HTR-8/SVneo (cell line): ENCODE results near the gene POFUT1.
"Not testable (repeated sequence)": the region's sequence is repeated elsewhere in the genome, so short reads cannot be mapped to it uniquely, and the experiment has no call there.

Experiments
- DNase-seq: peaks from one replicate; pipeline ENCODE4 v3.0.0; 2011; ENCODE audit warnings: low spot score, mixed read lengths; ENCODE audit not compliant: insufficient read length
- FAIRE-seq: peaks from 2 replicates; lab custom pipeline; 2011; peaks lifted over from hg19 to GRCh38; lab: Jason Lieb, UNC

POFUT1 gene

DNA sequence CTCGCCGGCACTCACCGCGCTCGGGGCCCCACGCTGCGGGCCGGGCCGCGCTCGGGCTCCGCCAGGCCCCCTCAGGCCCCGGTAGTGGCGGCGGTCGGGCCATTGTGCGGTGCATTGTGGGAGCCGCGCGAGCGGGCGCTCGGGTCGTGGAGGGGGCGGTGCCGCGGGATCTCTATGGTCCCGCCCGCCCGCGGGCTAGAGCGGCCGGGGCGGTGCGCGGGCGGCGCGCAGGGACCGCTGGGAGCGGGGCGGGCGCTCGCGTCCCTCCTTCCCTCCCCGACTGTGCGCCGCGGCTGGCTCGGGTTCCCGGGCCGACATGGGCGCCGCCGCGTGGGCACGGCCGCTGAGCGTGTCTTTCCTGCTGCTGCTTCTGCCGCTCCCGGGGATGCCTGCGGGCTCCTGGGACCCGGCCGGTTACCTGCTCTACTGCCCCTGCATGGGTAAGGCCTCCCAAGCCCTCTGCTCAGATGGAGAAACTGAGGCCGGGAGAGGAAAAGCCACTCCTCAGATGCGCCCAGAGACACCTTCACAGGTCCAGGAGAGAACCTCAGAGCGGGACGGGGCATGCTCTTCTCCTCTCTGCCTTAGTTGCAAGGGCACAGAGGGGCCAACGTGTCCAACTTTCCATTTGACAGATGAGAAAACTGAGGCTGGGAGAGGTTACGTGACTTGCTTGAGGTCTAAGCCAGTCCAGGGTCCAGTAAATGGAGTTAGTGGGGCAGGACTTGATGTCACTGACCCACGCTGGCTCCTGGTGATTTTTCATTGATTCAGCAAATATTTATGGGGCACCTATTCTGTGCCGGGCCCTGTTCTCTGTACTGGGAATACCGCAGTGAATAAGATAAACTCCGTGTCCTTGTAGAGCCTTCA lies at the start of gene POFUT1, which contains the start of gene PLAGL2:
Gene POFUT1, plus strand, starts transcription at position 255 of the 873 bp plus-strand sequence. Its CDS starts 62 bp downstream, at position 317.
Gene PLAGL2, minus strand, starts transcription at position 118 of the 873 bp plus-strand sequence. CDS start 5,565 bp downstream, outside the sequence.
- peak; percentile 96 for DNase-seq
- no peak for FAIRE-seq

GRCh38 chr20:32158351-32158750 lies 49.3 kb upstream of the POFUT1 start:
- DNase-seq (no peak), FAIRE-seq (no peak)

DNA sequence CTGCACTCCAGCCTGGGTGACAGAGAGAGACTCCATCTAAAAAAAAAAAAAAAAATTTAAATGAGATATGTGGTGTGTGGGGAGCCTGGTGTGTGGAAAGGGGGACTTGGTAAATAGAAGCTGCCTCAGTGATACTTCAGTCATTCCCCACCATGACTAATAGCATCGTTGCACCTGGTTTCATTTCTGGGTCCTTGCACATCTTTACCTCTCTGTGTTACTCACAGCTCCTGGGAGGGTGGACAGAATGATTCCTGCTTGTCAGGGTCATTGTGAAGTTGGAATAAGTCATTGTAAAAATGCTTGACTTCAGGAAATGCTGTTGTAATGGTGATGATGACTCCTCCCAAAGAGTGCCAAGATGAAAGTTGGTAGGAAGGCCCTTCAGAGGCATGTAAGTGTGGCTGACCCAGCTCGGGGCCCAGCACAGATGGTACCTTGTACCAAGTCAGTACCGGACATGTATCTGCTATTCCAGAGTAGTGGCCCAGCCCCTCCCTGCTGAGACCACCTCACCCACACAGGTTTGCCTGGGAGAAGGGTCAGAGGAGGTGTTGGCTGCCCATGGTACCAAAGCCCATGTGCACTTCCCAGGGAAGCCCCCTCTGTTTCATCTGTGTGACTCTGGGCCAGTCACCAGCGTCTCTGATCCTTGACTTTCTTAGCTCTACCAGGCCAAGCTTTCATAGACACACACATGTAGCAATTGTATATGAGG lies 48.6 kb upstream of the POFUT1 start:
- FAIRE-seq = peak; percentile 26

GRCh38 chr20:32159766-32160221 lies 47.9 kb upstream of the POFUT1 start:
- DNase-seq (no peak), FAIRE-seq (no peak)

More for the DNA sequence above, 48.6 kb upstream of the POFUT1 start:
- no peak for DNase-seq

GRCh38 chr20:32160341-32160740 lies 47.3 kb upstream of the POFUT1 start:
- no peak for FAIRE-seq

GRCh38 chr20:32162351-32162750 lies 45.3 kb upstream of the POFUT1 start:
- no peak for DNase-seq
- no peak for FAIRE-seq

More at GRCh38 chr20:32160341-32160740, 47.3 kb upstream of the POFUT1 start:
- DNase-seq = no peak

DNA sequence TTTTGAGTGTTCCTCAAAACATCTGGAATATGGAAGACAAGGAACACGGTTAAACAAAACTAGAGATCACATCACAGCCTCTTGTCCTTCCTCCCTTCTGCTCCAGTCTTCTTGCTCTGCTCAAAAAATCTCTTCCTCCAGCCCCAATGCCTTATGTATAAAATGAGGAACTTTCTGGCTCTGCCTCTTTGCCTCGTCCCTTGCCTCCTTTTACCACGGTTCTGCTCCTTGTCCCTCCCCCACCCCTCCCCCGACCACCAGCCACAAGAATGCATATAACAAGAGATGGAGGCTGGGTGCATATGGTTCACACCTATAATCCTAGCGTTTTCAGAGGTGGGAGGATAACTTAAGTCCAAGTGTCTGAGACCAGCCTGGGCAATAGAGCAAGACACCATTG lies 43.7 kb upstream of the POFUT1 start:
- FAIRE-seq = no peak
- no peak for DNase-seq

DNA sequence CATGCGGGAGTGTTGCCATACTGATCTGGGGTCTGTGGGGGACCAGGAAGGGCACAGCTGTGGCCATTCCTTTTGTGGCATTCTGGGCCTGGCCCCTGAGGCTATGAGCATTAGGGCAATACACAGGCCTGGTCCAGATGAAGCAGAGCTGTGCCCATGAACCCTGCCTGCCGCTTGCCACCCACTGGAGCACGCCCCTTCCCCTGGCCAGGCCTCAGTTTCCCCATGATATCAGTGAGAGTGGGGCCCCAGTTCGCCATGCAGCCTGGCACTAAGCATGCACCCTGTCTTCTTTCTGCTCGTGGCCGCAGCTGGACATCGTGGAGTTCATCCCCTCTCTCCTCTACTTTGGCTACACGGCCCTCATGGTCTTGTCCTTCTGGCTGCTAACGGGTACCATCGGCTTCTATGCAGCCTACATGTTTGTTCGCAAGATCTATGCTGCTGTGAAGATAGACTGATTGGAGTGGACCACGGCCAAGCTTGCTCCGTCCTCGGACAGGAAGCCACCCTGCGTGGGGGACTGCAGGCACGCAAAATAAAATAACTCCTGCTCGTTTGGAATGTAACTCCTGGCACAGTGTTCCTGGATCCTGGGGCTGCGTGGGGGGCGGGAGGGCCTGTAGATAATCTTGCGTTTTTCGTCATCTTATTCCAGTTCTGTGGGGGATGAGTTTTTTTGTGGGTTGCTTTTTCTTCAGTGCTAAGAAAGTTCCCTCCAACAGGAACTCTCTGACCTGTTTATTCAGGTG lies 42.5 kb upstream of the POFUT1 start:
- DNase-seq (no peak), FAIRE-seq (no peak)

- FAIRE-seq (no peak), DNase-seq (no peak)
Observed at GRCh38 chr20:32165836-32166545, 41.7 kb upstream of the POFUT1 start.

DNA sequence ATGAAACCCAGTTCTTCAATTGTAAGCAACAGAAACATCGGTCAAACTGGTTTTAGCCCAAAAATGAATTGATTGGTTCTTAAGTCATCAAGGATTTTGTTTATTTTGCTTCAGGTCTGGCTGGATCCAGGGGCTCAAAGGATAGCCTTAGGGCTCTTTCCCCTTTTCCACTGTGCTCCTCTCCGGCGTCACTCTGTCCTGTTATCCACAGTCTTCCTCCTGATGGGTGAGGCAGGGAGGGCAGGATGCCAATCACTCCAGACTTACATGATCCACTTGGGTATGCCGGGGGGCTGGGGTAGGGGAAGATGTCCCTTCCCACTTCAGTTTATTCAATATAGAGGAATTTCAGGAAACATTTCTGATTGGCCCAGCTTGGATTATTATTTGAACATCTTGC lies 40.1 kb upstream of the POFUT1 start:
- DNase-seq (no peak), FAIRE-seq (no peak)

DNA sequence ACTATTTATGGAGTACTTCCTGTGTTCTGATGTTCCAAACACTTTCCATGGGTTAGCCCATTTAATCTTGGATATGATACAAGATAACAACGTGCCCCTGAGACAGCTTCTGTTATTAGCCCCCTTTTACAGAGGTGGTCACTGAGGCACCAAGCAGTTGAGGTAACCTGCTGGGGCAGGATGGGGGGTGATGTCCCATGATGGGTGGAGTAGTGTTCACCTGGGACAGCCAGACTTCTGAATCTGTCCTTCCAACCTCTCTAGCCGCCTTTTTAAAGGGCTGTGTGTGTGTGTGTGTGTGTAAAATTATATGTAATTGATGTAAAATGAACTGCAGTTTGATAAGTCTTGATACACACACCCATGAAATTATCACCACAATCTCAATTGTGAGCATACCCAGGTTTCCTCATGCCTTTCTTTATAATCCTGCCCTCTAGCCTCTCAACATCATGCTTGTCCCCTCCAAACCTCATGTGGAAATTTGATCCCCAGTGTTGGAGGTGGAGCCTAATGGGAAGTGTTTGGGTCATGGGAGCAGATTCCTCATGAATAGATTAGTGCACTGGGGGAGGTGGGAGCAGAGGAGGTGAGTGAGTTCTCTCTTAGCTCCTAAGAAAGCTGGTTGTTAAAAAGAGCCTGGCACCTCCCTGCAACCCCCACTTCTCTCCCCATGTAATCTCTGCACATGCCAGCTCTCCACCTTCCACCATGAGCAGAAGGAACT lies 39.3 kb upstream of the POFUT1 start:
- FAIRE-seq (no peak), DNase-seq (peak; percentile 27)

GRCh38 chr20:32177696-32178095 lies 30.0 kb upstream of the POFUT1 start:
- FAIRE-seq, DNase-seq: not testable (repeated sequence)

DNA sequence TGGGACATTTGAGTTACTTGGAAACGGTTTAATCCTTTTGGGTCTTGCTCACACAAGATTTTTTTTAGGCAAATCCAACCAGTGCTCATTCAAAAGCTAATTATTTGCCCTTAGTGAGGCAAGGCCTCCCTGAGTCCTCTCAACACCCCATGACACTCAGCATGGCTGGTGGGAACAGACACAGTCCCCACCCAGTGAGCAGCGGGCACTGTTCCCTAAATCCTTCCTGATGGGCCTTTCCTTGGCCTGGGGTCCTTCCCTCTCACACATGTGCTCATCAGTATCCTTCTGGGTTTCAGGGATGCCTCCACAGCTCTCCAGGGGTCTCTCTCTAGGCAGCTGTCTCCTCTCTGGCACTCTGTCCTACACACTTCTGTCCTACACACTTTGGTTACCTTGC lies 28.2 kb upstream of the POFUT1 start:
- no peak for DNase-seq
- no peak for FAIRE-seq

DNA sequence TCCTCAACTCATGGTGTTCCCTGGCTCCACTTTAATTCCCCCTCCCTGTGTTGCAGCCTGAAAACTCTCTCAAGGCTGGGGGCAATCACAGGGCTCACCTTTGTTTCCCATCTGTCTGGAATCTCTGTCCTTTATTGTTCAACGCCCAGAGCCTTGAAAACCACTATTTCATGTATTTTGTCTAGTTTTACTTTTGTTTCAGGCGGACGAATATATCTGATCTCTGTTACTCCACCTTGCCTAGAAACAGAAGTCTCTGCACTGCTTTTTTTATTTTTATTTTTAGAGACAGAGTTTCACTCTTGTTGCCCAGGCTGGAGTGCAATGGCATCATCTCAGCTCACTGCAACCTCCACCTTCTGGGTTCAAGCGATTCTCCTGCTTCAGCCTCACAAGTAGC lies 27.7 kb upstream of the POFUT1 start:
- DNase-seq = no peak
- FAIRE-seq = no peak

GRCh38 chr20:32181606-32182005 lies 26.1 kb upstream of the POFUT1 start:
- no peak for FAIRE-seq
- no peak for DNase-seq

DNA sequence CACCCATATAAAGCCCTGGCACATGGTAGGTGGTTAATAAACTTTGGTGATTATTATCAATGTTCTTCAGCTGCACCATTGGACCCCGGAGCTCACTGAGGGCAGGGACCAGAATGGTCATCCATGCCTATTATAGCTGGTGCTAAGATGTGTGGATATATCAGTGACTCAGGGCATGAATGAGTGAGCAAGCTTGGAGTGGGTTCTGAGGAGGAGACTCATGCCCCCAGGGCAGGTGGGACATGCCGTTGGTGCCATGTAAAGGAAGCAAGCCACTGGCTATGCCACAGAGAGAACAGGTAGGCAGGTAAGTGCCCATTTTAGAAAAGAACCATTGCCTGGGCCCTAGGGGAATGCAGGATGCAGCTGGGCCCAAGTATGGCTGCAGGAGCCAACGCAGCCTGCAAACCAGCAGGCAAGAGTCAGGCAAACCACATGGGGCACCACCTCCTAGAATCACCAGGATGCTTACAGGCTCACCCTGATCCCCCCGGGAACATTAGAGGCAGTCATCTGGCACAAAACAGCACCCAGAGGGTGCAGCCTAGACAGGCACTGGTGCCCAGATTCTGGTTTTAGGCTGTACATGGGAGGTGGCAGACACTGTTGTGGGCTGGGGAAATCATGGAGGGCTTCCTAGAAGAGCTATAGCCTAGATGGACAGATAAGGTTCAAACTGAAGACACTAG lies 23.6 kb upstream of the POFUT1 start:
- DNase-seq = no peak
- FAIRE-seq = no peak

DNA sequence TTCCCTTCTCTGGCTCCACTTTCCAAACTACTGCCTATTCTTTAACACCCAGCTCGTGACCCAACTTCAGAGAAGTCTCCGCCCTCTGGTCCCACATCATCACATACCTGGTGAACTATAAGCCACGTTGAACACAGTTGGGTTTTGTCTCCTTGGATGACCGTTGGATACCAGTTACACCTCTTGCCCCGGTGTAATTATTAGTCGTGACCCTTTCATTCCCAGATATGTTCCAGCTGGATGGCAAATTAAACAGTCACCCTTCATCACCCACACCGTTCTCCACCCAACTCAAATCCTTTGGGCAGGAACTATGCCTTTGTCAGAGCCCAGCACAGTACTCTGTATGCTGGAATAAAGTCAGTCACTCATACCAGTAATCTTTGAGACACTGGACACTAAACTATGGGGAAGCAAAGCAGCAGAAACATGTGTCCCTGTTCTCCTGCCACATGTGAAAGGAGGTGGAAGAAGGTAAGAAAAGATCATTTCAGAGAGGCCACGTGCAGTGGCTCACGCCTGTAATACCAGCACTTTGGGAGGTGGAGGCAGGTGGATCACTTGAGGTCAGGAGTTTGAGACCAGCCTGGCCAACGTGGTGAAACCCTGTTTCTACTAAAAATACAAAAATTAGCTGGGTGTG lies 22.6 kb upstream of the POFUT1 start:
- FAIRE-seq = no peak

DNA sequence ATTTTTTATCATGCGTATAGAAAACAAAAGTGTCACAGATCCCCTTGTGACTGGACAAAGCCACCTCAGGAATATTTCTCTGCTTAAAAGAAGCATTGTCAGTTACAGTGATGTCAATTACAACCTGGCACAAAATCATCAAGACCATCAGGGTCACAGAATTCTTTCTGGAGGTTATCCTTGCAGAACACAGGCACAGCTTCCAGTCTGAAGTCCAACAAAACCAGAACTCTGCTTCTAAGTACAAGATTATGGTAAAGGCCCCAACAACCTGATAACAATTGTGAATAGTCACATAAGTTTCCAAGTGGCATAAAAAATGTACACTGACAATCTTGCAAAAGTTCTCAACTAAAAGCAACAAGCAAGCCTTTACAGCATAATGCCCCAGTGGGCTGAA lies 21.2 kb upstream of the POFUT1 start:
- DNase-seq (no peak), FAIRE-seq (no peak)

More for the DNA sequence above, 22.6 kb upstream of the POFUT1 start:
- DNase-seq = no peak
